ENCODE data around the gene CAMK1D.
"Not testable (repeated sequence)": the region's sequence is repeated elsewhere in the genome, so short reads cannot be mapped to it uniquely, and the experiment has no call there.

The CAMK1D gene

GRCh38 chr10:12353399-12354242 is 4.3 kb downstream of the CAMK1D start (continued):
- TF ChIP-seq, protein P1, sequence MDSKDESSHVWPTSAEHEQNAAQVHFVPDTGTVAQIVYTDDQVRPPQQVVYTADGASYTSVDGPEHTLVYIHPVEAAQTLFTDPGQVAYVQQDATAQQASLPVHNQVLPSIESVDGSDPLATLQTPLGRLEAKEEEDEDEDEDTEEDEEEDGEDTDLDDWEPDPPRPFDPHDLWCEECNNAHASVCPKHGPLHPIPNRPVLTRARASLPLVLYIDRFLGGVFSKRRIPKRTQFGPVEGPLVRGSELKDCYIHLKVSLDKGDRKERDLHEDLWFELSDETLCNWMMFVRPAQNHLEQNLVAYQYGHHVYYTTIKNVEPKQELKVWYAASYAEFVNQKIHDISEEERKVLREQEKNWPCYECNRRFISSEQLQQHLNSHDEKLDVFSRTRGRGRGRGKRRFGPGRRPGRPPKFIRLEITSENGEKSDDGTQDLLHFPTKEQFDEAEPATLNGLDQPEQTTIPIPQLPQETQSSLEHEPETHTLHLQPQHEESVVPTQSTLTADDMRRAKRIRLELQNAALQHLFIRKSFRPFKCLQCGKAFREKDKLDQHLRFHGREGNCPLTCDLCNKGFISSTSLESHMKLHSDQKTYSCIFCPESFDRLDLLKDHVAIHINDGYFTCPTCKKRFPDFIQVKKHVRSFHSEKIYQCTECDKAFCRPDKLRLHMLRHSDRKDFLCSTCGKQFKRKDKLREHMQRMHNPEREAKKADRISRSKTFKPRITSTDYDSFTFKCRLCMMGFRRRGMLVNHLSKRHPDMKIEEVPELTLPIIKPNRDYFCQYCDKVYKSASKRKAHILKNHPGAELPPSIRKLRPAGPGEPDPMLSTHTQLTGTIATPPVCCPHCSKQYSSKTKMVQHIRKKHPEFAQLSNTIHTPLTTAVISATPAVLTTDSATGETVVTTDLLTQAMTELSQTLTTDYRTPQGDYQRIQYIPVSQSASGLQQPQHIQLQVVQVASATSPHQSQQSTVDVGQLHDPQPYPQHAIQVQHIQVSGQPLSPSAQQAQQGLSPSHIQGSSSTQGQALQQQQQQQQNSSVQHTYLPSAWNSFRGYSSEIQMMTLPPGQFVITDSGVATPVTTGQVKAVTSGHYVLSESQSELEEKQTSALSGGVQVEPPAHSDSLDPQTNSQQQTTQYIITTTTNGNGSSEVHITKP (tag by site-specific recombination; IDR thresholded peaks at IDR 0.05) = peak; percentile 32
- TF ChIP-seq MYNN (tag by site-specific recombination; IDR thresholded peaks at IDR 0.05; ENCODE audit: borderline replicate concordance) = no peak

GRCh38 chr10:12354696-12355095 is 5.3 kb downstream of the CAMK1D start:
- H3K27ac ChIP-seq (ENCODE audit: extremely low read depth, low read depth, low read length); H3K9me3 ChIP-seq (ENCODE audit: control insufficient read depth, insufficient read depth, low read depth, low read length); H3K36me3 ChIP-seq (ENCODE audit: control insufficient read depth in 2 of 2, insufficient read depth in 1 of 2, low read length in 2 of 2); H3K4me1 ChIP-seq (ENCODE audit: control insufficient read depth, insufficient read depth, low read length); H3K4me3 ChIP-seq (ENCODE audit: low read depth, low read length): not testable (repeated sequence)
- ChIA-PET CTCF (interaction anchor here (0.7 kb wide), 1 partner anchor 149 kb away, joined by 3 read pairs; no protein-coding TSS in a partner anchor), POLR2A (interaction anchor here (0.6 kb wide), 1 partner anchor 92 kb away, joined by 3 read pairs; no protein-coding TSS in a partner anchor)

- Histone ChIP-seq H3K36me3 (ENCODE audit: control insufficient read depth in 2 of 2, insufficient read depth in 1 of 2, low read length in 2 of 2) (no peaks in the 10 kb centered on the region), H3K4me3 (ENCODE audit: low read depth, low read length) (no peak overlapping the region), H3K4me1 (ENCODE audit: control insufficient read depth, insufficient read depth, low read length) (no peaks in the 10 kb centered on the region), H3K27ac (ENCODE audit: extremely low read depth, low read depth, low read length) (no peak overlapping the region), H3K9me3 (ENCODE audit: control insufficient read depth, insufficient read depth, low read depth, low read length) (no peaks in the 10 kb centered on the region)
- CTCF ChIA-PET = interaction anchor here (0.6 to 0.7 kb wide), 2 partner anchors 9 to 148 kb away, joined by 3 read pairs; no protein-coding TSS in a partner anchor
- POLR2A ChIA-PET = interaction anchor here (0.6 kb wide), 1 partner anchor 93 kb away, joined by 3 read pairs; no protein-coding TSS in a partner anchor
- TF ChIP-seq ZBTB7A (tag by site-specific recombination; IDR thresholded peaks at IDR 0.05; ENCODE audit: low read depth) (no peak), WT1 (tag by site-specific recombination; IDR thresholded peaks at IDR 0.05) (no peak), MZF1 (tag by site-specific recombination; IDR thresholded peaks at IDR 0.05; ENCODE audit: borderline replicate concordance) (no peak), ZNF658 (tag by site-specific recombination; IDR thresholded peaks at IDR 0.05) (no peak), PRDM4 (tag by site-specific recombination; IDR thresholded peaks at IDR 0.05) (no peak), SP2 (tag by site-specific recombination; IDR thresholded peaks at IDR 0.05) (no peak), REST (tag by site-specific recombination; IDR thresholded peaks at IDR 0.05) (no peak), ZNF514 (tag by site-specific recombination; IDR thresholded peaks at IDR 0.05) (no peak), ZNF132 (tag by site-specific recombination; IDR thresholded peaks at IDR 0.05; ENCODE audit: borderline replicate concordance) (no peak), ZNF184 (tag by site-specific recombination; IDR thresholded peaks at IDR 0.05) (no peak)
- TF ChIP-seq, protein P2, sequence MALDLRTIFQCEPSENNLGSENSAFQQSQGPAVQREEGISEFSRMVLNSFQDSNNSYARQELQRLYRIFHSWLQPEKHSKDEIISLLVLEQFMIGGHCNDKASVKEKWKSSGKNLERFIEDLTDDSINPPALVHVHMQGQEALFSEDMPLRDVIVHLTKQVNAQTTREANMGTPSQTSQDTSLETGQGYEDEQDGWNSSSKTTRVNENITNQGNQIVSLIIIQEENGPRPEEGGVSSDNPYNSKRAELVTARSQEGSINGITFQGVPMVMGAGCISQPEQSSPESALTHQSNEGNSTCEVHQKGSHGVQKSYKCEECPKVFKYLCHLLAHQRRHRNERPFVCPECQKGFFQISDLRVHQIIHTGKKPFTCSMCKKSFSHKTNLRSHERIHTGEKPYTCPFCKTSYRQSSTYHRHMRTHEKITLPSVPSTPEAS (tag by site-specific recombination; IDR thresholded peaks at IDR 0.05) = no peak
- TF ChIP-seq, protein P3, sequence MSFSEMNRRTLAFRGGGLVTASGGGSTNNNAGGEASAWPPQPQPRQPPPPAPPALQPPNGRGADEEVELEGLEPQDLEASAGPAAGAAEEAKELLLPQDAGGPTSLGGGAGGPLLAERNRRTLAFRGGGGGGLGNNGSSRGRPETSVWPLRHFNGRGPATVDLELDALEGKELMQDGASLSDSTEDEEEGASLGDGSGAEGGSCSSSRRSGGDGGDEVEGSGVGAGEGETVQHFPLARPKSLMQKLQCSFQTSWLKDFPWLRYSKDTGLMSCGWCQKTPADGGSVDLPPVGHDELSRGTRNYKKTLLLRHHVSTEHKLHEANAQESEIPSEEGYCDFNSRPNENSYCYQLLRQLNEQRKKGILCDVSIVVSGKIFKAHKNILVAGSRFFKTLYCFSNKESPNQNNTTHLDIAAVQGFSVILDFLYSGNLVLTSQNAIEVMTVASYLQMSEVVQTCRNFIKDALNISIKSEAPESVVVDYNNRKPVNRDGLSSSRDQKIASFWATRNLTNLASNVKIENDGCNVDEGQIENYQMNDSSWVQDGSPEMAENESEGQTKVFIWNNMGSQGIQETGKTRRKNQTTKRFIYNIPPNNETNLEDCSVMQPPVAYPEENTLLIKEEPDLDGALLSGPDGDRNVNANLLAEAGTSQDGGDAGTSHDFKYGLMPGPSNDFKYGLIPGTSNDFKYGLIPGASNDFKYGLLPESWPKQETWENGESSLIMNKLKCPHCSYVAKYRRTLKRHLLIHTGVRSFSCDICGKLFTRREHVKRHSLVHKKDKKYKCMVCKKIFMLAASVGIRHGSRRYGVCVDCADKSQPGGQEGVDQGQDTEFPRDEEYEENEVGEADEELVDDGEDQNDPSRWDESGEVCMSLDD (tag by site-specific recombination; IDR thresholded peaks at IDR 0.05) = no peak
- TF ChIP-seq, protein P4, sequence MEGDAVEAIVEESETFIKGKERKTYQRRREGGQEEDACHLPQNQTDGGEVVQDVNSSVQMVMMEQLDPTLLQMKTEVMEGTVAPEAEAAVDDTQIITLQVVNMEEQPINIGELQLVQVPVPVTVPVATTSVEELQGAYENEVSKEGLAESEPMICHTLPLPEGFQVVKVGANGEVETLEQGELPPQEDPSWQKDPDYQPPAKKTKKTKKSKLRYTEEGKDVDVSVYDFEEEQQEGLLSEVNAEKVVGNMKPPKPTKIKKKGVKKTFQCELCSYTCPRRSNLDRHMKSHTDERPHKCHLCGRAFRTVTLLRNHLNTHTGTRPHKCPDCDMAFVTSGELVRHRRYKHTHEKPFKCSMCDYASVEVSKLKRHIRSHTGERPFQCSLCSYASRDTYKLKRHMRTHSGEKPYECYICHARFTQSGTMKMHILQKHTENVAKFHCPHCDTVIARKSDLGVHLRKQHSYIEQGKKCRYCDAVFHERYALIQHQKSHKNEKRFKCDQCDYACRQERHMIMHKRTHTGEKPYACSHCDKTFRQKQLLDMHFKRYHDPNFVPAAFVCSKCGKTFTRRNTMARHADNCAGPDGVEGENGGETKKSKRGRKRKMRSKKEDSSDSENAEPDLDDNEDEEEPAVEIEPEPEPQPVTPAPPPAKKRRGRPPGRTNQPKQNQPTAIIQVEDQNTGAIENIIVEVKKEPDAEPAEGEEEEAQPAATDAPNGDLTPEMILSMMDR (tag by site-specific recombination; IDR thresholded peaks at IDR 0.05) = no peak
Observed at GRCh38 chr10:12355384-12355783, 6.0 kb downstream of the CAMK1D start.

Measured in HEK293 (cell line).